CD4-positive, alpha-beta T cell (primary cell): ENCODE results near the gene SUSD2. TPM values are rescaled to one million over a fixed set of nuclear protein-coding genes. Genes with fewer than 3 reads are reported as not detected.
A peak's percentile ranks its signal among the peaks of the same experiment; 100 is the strongest.
"Not testable (repeated sequence)": the region's sequence is repeated elsewhere in the genome, so short reads cannot be mapped to it uniquely, and the experiment has no call there.

Experiments used
- ATAC-seq: fragments of 200-7000 bp; cut with Tn5 transposase; one replicate; pipeline ENCODE4 v1.10.0; 2022; ENCODE audit warnings: mild to moderate bottlenecking; ENCODE audit not compliant: poor library complexity
- CTCF ChIA-PET: fragments of 350-600 bp; sonication (Branson Sonifier 250); formaldehyde crosslinking; loops from one replicate; lab custom pipeline; 2021; ENCODE audit warnings: antibody characterized with exemption, inconsistent platforms; lab: Charles Lee
- POLR2A ChIA-PET: fragments of 350-600 bp; sonication (Branson Sonifier 250); formaldehyde crosslinking; loops from one replicate; lab custom pipeline; 2021; ENCODE audit warnings: antibody characterized with exemption, inconsistent platforms; lab: Charles Lee
- DNase-seq, 14 experiments: peaks; one replicate each; pipeline ENCODE4 v3.0.0-alpha.2; 2013 to 2020; ENCODE audit warnings: mixed read lengths in 2 of 14
- H3K27ac ChIP-seq, 2 donors: one replicate each; pipeline versions ENCODE4 v1.5.1 to v1.7.0; 2013; ENCODE audit warnings: low read length in 2 of 2, low read depth in 1 of 2, mild to moderate bottlenecking in 1 of 2
- H3K27me3 ChIP-seq, 2 experiments: 1 replicate in 1 of 2; 2 replicates in 1 of 2; pipeline versions ENCODE4 v1.6.1 to v1.7.0; 2013; ENCODE audit warnings: low read length in 2 of 2, control low read depth in 1 of 2, mild to moderate bottlenecking in 1 of 2, moderate library complexity in 1 of 2; ENCODE audit not compliant: insufficient read depth in 2 of 2, control insufficient read depth in 1 of 2
- H3K36me3 ChIP-seq: one replicate; pipeline ENCODE4 v1.6.1; 2013; ENCODE audit warnings: low read length, control low read depth; ENCODE audit not compliant: insufficient read depth
- H3K4me1 ChIP-seq: one replicate; pipeline ENCODE4 v1.6.1; 2013; ENCODE audit warnings: low read length, control low read depth; ENCODE audit not compliant: insufficient read depth
- H3K4me3 ChIP-seq: one replicate; pipeline ENCODE4 v1.5.1; 2013; ENCODE audit warnings: mild to moderate bottlenecking, low read length, moderate library complexity
- H3K9me3 ChIP-seq, 2 experiments: 1 replicate in 1 of 2; 2 replicates in 1 of 2; pipeline versions ENCODE4 v1.6.1 to v1.7.0; 2013; ENCODE audit warnings: low read length in 2 of 2, mild to moderate bottlenecking in 2 of 2, control low read depth in 1 of 2, moderate library complexity in 1 of 2; ENCODE audit not compliant: control insufficient read depth in 1 of 2, insufficient read depth in 1 of 2
- H3K27ac Mint-ChIP-seq: one replicate; pipeline ENCODE4 v1.8.0; 2020; ENCODE audit warnings: mixed read lengths
- H3K27me3 Mint-ChIP-seq: one replicate; pipeline ENCODE4 v1.8.0; 2021; ENCODE audit warnings: mixed read lengths
- H3K36me3 Mint-ChIP-seq: one replicate; pipeline ENCODE4 v1.8.0; 2021; ENCODE audit warnings: low read depth, mixed read lengths
- H3K4me1 Mint-ChIP-seq: one replicate; pipeline ENCODE4 v1.8.0; 2021; ENCODE audit warnings: low read depth, mixed read lengths
- H3K4me3 Mint-ChIP-seq: one replicate; pipeline ENCODE4 v1.8.0; 2020; ENCODE audit warnings: mild to moderate bottlenecking, mixed read lengths
- H3K9me3 Mint-ChIP-seq: one replicate; pipeline ENCODE4 v1.8.0; 2020; ENCODE audit warnings: mixed read lengths
- intact Hi-C, 2 experiments: fragments of 100-400 bp; cut with DNase I in 1 of 2; cut with micrococcal nuclease in 1 of 2; formaldehyde crosslinking; loops; one replicate each; pipeline versions ENCODE4 v1.15.1 to v1.9.0; 2023 to 2025; cut with DNase I, micrococcal nuclease
- total RNA-seq, 174 experiments: library from RNA in 2 of 174; stranded (reverse) in 2 of 174; gene quantifications; one replicate each; pipeline ENCODE4 v1.2.3 and lab custom pipeline; 2021 to 2026
- TF ChIP-seq, protein P1 (sequence below): fragments of 200-600 bp; IDR thresholded peaks from one replicate; pipeline ENCODE4 v1.8.0; 2022; ENCODE audit warnings: antibody characterized with exemption, mild to moderate bottlenecking

Gene SUSD2
- total RNA-seq, 2 experiments from 2014 or later = 0.80 to 1.5 TPM

DNA sequence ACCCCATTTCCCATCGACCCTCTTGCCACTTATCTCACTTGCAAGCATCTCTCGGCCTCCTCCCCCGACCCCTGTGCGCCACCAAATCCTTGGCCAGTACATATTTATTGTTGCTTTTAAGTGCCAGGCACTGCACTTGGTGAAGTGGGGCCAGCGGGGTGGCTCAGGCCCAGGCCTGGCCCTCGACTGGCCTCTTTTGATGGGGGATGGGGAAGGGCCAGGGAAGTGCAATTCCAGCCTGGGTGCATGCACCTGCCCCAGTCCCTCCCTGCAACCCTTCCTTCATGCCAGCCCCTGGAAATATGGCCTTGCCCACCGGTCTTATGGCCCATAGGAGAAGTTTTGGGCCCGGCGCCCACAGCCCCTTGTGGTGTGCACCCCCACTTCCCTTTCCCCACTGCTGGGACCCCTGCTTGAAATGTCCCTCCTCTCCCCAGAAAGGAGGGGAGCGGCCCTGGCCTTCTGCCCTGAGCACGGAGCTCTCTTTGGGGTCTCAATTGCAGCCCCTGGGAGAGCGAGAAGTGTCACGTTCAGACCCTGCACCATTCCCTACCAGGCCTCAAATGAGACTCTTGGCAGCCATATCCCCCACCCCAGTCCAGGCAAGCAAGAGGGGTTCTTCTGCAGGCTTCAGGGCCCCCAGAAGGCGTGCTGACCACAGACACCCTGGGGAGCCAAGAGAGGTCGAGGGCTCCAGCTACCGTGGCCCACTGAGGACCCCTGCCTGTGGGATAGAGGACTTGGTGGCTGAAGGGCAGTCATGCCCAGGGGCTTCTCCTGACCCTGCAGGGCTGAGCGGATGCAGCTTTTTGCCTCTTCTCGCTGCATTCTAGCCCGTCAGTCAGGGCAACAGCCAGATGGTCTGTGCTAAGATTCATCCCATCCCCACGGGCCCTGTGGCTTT, 961 bp downstream of the SUSD2 start:
- H3K36me3 Mint-ChIP-seq = peaks cover 7% of the 10 kb centered on the region
- intact Hi-C loops = loop anchor here in 1 of 2 experiments (10.0 kb wide), 1 partner anchor 63 kb away; the partner anchor contains the start of gene GGT5
- H3K27me3 Mint-ChIP-seq = no peaks in the 10 kb centered on the region
- H3K9me3 Mint-ChIP-seq = no peaks in the 10 kb centered on the region
- no peak overlapping the region for H3K4me3 ChIP-seq
- H3K27me3 ChIP-seq = no peaks in the 10 kb centered on the region
- no peak for ATAC-seq
- TF ChIP-seq, protein P1, sequence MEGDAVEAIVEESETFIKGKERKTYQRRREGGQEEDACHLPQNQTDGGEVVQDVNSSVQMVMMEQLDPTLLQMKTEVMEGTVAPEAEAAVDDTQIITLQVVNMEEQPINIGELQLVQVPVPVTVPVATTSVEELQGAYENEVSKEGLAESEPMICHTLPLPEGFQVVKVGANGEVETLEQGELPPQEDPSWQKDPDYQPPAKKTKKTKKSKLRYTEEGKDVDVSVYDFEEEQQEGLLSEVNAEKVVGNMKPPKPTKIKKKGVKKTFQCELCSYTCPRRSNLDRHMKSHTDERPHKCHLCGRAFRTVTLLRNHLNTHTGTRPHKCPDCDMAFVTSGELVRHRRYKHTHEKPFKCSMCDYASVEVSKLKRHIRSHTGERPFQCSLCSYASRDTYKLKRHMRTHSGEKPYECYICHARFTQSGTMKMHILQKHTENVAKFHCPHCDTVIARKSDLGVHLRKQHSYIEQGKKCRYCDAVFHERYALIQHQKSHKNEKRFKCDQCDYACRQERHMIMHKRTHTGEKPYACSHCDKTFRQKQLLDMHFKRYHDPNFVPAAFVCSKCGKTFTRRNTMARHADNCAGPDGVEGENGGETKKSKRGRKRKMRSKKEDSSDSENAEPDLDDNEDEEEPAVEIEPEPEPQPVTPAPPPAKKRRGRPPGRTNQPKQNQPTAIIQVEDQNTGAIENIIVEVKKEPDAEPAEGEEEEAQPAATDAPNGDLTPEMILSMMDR = no peak
- peak in 1 of 14 experiments; percentile 34 for DNase-seq
- H3K9me3 ChIP-seq = no peaks in the 10 kb centered on the region
- POLR2A ChIA-PET = no interaction called here
- H3K36me3 ChIP-seq = peaks cover 11% of the 10 kb centered on the region
- H3K4me3 Mint-ChIP-seq = no peak overlapping the region
- no peak overlapping the region for H3K27ac Mint-ChIP-seq
- CTCF ChIA-PET = no interaction called here
- no peak overlapping the region for H3K27ac ChIP-seq
- no peaks in the 10 kb centered on the region for H3K4me1 Mint-ChIP-seq
- no peaks in the 10 kb centered on the region for H3K4me1 ChIP-seq

DNA sequence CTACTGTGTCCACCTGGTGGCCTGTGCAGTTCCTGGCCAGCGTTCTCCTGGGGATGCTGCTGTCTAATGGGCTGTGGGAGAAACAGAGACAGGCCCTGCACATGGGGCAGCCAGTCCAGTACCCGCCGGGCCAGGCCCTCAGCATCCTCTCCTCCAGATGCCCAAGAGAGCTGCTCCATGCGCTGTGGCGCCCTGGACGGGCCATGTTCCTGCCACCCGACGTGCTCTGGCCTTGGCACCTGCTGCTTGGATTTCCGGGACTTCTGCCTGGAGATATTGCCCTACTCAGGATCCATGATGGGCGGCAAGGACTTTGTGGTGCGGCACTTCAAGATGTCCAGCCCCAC, 1.6 kb downstream of the SUSD2 start:
- H3K4me3 ChIP-seq, H3K27ac ChIP-seq, H3K27me3 Mint-ChIP-seq, H3K36me3 Mint-ChIP-seq, H3K4me1 Mint-ChIP-seq, H3K4me3 Mint-ChIP-seq, ATAC-seq, H3K4me1 ChIP-seq, CTCF ChIA-PET, POLR2A ChIA-PET, H3K9me3 Mint-ChIP-seq, H3K9me3 ChIP-seq, DNase-seq, H3K36me3 ChIP-seq, H3K27me3 ChIP-seq, H3K27ac Mint-ChIP-seq: not testable (repeated sequence)
- intact Hi-C loops = loop anchor here in 1 of 2 experiments (10.0 kb wide), 1 partner anchor 62 kb away; the partner anchor contains the start of gene GGT5

DNA sequence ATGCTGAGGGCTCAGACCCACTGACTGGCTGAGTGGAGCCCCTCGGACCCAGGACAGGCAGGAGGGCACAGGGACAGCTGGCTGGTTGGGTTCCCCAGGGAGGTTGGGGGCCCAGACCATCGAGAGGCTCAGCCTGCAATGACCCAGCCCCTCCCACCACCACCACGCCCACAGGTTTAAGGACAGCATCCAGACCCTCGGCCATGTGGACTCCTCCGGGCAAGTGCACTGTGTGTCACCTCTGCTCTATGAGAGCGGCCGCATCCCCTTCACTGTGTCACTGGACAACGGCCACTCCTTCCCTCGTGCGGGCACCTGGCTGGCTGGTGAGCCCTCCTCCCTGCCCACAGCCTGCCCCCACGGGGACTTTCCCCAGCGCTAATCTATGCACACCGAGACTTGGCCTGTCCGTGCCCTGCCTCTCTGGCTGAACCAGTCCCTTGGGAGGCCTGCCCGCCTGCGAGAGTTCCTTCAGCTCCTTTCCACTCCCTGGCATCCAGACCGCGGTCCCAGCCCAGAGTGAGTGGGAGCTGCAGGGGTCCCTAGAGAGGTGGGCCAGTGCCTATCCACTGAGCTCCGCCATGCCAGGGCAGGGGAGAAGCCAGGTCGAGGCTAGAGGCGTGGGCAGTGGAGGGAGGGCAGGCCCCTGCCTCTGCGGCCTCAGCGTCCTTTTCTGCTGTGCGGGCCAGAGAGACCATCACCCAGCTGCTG, 2.2 kb downstream of the SUSD2 start:
- Histone ChIP-seq H3K4me3 (no peak overlapping the region), H3K4me1 (no peaks in the 10 kb centered on the region), H3K27me3 (no peaks in the 10 kb centered on the region), H3K27ac (no peak overlapping the region), H3K36me3 (no peaks in the 10 kb centered on the region), H3K9me3 (no peaks in the 10 kb centered on the region)
- Mint-ChIP-seq H3K27me3 (no peaks in the 10 kb centered on the region), H3K36me3 (peaks cover 4% of the 10 kb centered on the region), H3K4me3 (no peak overlapping the region), H3K27ac (no peak overlapping the region), H3K9me3 (no peaks in the 10 kb centered on the region), H3K4me1 (no peaks in the 10 kb centered on the region)
- CTCF ChIA-PET = no interaction called here
- POLR2A ChIA-PET = no interaction called here
- DNase-seq (no peak), ATAC-seq (no peak)
- TF ChIP-seq, protein P1 = no peak
- intact Hi-C loops = loop anchor here in 1 of 2 experiments (10.0 kb wide), 1 partner anchor 61 kb away; the partner anchor contains the start of gene GGT5
